HAP-1 (cell line): ENCODE data around the gene THRA.

Experiments used
- DNase-seq, 2 experiments: peaks; one replicate each; pipeline ENCODE4 v3.0.0-alpha.2; 2016 to 2020; ENCODE audit warnings: low spot score in 2 of 2
- H3K27me3 ChIP-seq: fragments of 250-450 bp; sonication (Bioruptor Pico); 2 replicates; pipeline ENCODE4 v1.5.1; 2020; ENCODE audit warnings: low read depth, mild to moderate bottlenecking, moderate library complexity
- H3K36me3 ChIP-seq: fragments of 250-450 bp; sonication (Bioruptor Pico); replicated peaks from 2 replicates; pipeline ENCODE4 v1.5.1; 2020; ENCODE audit warnings: mild to moderate bottlenecking
- H3K4me1 ChIP-seq: fragments of 250-450 bp; sonication (Bioruptor Pico); 2 replicates; pipeline ENCODE4 v1.5.1; 2020; ENCODE audit warnings: mild to moderate bottlenecking
- H3K4me3 ChIP-seq: fragments of 250-450 bp; sonication (Bioruptor Pico); 2 replicates; pipeline ENCODE4 v1.5.1; 2020; ENCODE audit warnings: mild to moderate bottlenecking, moderate library complexity
- H3K9me3 ChIP-seq: fragments of 250-450 bp; sonication (Bioruptor Pico); 2 replicates; pipeline ENCODE4 v1.5.1; 2020; ENCODE audit warnings: mild to moderate bottlenecking, moderate library complexity
- in situ Hi-C: fragments of 300-500 bp; cut with MboI; formaldehyde crosslinking; loops from 3 replicates; pipeline ENCODE4 v1.14.3; 2020; ENCODE audit warnings: low sequenced_read_pairs, inconsistent platforms, mixed read lengths

Gene THRA

DNA sequence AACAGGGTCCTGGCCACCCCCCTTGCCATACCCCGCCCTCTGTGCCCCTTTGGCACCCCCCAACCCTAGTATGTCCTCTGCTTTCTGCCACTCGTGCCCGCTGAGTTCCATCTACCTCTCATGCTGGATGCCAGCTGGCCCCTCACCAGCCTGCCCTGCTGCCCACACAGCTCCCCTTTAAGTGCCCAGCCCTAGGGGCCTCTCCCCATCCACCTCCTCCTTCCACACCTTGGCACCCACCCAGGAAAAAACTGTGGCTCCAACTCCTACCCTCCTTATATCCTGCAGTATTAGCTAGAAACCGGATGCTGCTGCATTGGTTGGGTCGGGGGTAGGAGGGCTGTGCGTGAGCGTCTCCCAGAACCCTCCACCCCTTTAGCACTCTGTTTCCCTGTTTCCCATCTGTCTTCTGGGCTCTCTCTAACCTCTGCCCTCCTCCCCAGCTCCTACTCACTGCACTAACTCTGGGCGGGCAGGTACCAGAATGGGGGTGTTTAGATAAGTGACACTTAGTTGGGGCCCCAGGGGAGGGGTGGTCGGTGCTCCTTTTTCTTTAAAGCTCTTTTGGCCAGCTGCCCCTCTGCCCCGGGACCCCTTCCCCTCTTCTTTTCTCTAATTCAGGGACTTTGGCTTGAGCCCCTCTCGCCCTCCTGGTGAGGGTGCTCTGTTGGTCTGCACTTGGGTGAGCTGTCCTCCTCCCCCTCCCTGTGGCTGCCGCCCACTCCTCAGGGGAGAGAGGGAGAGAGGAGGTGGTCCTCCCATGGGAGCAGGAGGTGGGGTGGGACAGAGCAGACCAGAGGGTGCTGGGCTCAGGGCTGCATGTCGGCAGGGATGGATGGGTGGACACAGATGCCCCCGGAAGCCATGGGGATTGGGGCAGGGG, 27.7 kb downstream of the THRA start:
- Histone ChIP-seq H3K27me3 (no peaks in the 10 kb centered on the region), H3K4me1 (no peaks in the 10 kb centered on the region), H3K36me3 (peaks cover 32% of the 10 kb centered on the region), H3K9me3 (no peaks in the 10 kb centered on the region), H3K4me3 (no peak overlapping the region)
- DNase-seq: no peak
- in situ Hi-C loops: no loop called here

DNA sequence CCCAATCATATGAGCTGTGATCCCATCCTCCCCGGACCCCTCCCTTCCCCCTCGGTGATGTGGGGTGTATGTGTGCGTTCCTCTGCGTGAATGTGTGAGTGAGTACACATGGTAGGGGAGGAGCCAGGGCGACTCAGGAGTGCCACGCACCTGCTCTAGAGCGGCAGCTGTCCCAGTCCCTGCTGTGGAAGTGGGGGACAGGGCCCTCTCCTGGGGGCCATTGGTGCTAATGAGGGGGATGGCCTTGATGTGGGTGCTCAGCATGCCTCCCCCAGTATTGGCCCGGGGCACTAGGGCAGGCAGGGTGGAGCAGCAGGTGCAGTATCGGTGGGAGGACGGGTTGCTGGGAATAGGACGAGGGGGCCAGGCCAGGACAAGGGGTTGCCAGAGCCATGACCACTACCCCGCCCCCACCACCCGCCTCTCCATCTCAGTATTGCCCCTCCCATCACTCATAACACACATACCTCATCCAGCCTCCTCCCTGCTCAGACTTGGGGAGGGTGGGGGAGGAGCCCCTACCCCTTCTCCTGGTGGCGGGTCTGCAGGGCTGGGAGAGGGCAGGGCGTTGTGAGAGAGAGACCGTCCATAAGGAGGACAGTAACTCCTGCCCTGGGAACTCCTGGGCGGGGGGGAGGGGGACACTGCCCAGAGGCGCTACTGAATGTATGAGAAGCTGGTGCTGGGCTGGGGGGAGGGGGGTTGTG, 29.1 kb downstream of the THRA start:
- DNase-seq: peak in 1 of 2 experiments; percentile 23
- Histone ChIP-seq H3K27me3 (no peaks in the 10 kb centered on the region), H3K36me3 (peaks cover 35% of the 10 kb centered on the region), H3K9me3 (no peaks in the 10 kb centered on the region), H3K4me3 (no peak overlapping the region), H3K4me1 (no peaks in the 10 kb centered on the region)
- in situ Hi-C loops: no loop called here

DNA sequence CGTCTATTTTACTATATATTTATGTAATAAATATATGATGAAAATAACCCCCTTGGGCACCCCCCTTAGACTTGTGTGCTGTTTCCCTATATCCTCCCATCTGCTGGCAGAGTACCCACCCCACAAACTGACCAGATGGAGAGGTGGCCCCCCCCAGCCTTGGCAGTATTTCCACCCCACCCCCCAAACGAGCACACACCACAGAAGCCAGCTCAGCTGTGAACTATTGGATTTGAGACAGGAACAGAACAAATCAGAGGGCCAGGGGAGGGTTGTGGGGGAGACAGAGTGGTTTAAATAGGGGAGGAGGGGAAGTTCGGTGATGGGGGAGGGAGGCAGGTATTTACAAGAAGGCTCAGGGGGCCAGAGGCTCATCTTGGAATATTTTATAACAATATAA, 29.8 kb downstream of the THRA start:
- Histone ChIP-seq H3K4me3 (no peak overlapping the region), H3K4me1 (no peaks in the 10 kb centered on the region), H3K9me3 (no peaks in the 10 kb centered on the region), H3K36me3 (peaks cover 28% of the 10 kb centered on the region), H3K27me3 (no peaks in the 10 kb centered on the region)
- in situ Hi-C loops: no loop called here
- DNase-seq: no peak

DNA sequence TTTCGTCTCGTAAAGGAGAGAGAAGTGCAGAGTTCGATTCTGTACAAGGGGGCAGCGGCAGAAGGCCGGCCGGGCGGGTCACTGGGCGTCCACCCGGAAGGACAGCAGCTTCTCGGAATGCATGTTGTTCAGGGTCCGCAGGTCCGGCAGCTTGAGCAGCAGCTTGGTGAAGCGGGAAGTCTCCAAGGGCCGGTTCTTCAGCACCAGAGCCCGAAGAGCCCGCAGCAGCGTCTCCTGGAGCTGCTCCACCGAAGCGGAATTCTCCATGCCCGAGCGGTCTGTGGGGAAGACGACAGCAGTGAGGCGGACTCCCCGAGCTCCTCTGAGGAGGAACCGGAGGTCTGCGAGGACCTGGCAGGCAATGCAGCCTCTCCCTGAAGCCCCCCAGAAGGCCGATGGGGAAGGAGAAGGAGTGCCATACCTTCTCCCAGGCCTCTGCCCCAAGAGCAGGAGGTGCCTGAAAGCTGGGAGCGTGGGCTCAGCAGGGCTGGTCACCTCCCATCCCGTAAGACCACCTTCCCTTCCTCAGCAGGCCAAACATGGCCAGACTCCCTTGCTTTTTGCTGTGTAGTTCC, 30.3 kb downstream of the THRA start:
- no peak for DNase-seq
- no peaks in the 10 kb centered on the region for H3K27me3 ChIP-seq
- H3K4me3 ChIP-seq: no peak overlapping the region
- in situ Hi-C loops: no loop called here
- H3K9me3 ChIP-seq: no peaks in the 10 kb centered on the region
- peaks cover 1% of the 10 kb centered on the region for H3K4me1 ChIP-seq
- H3K36me3 ChIP-seq: peaks cover 24% of the 10 kb centered on the region

DNA sequence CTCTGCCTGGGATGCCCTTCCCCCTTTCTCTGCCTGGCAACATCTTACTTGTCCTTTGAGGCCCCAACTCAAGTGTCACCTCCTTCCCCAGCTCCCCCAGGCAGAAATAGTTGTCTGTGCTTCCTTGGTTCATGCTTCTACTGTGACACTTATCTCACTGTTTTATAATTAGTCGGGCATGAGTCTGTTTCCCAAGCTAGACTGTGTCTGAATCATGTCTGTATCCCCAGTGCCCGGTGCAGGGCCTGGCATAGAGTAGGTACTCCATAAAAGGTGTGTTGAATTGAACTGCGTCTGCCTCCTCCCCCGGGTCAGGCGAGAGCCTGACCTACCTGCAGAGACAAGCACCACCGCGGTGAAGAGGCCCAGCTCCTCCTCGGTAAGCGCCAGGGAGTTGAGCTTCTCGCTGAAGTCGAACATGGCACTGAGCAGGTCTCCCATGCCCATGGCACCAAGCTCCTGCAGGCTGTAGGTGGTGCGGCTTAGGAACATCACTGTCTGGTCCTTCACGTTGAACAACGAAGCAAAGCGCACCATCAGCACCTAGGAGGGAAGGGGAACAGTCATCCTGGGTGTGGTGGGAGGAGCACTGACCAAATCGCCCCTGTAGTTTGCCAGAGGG, 30.9 kb downstream of the THRA start:
- Histone ChIP-seq H3K4me3 (no peak overlapping the region), H3K9me3 (no peaks in the 10 kb centered on the region), H3K4me1 (peaks cover 7% of the 10 kb centered on the region), H3K27me3 (no peaks in the 10 kb centered on the region), H3K36me3 (peaks cover 26% of the 10 kb centered on the region)
- no peak for DNase-seq
- in situ Hi-C loops: no loop called here

DNA sequence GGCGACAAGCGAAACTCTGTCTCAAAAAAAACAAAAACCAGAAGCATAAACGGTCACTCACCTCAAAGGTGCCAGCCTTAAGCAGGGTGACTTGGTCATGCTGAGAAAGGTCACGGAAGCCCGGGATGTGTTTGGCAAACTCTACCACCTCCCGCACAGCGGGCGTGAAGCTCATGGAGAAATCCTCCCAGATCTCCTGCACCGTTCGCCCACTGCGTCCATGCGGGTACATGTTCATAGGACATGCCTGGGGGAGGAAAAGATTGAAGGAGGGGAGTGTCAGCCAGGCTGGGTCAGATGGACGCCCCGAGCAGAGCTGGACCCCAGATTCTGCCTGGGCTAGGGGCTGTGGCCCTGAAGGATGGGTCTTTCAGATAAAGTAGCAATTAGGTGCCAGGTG, 32.1 kb downstream of the THRA start:
- H3K36me3 ChIP-seq: peaks cover 26% of the 10 kb centered on the region
- DNase-seq: no peak
- no peaks in the 10 kb centered on the region for H3K27me3 ChIP-seq
- no peaks in the 10 kb centered on the region for H3K9me3 ChIP-seq
- no peak overlapping the region for H3K4me3 ChIP-seq
- in situ Hi-C loops: no loop called here
- peaks cover 19% of the 10 kb centered on the region for H3K4me1 ChIP-seq

DNA sequence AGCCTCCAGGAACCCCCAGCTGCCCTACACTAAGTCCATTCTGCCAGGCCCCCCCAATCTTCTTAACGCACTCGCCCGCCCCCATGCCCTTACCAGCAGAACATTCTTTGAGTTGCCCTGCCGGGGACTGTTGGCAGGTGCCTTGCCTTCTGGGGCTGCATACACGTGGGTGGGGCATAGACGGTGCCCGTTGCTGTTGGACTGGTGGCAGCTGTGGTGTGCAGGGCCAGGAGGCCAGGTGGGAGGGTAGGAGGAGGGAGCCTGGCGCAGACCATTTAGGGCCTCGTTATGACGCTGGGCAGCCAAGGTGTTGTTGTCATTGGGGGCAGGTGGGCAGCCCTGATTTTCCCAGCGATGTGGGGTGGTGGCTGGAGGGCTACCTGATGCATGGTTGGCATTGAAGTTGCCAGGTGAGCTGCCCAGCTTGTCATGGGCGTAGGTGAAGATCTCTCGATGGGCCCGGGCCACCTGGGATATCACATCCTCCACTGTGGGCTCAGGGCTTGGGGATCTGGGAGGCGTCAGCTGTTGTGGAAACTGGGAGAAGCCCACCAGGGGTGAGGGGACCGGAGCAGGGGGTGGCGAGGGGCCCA, 32.7 kb downstream of the THRA start:
- H3K27me3 ChIP-seq: no peaks in the 10 kb centered on the region
- H3K36me3 ChIP-seq: peaks cover 26% of the 10 kb centered on the region
- no peak overlapping the region for H3K4me3 ChIP-seq
- no peaks in the 10 kb centered on the region for H3K9me3 ChIP-seq
- no peak for DNase-seq
- in situ Hi-C loops: no loop called here
- peaks cover 24% of the 10 kb centered on the region for H3K4me1 ChIP-seq

DNA sequence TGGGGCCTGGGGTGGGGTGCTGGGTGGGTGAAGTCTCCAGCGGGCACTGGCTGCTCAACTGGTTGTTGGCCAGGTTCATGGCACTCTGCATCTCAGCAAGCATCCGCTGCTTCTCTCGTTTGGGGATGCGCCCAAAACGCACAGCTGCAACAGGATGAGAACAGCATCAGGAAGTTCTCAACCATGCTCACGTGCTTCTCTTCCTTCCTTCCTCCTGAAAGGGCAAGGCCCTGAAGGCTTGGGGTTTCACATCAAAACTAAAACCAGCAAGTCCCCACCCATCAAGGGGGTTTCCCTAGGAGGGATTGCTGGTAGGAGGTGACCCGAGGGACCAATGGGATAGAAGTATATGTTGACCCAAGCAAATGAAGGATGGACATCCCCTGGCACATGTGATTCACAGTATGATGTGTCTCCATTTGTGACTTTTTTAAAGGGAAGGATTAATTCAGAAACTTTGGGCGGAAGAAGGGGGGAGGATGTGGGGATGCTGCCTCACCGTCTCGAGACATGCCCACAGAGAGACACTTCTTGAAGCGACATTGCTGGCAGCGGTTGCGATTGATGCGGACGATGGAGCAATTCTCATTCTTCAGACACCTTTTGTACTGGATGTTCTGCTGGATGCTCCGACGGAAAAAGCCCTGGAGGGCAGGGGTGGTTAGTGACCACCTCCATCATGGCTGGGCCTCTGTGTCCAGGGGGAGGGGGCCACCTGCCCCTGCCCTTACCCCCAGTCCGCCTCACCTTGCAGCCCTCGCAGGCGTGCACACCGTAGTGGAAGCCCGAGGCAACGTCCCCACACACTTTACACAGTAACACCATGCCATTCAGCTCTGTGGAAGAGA, 33.4 kb downstream of the THRA start:
- Histone ChIP-seq H3K4me3 (no peak overlapping the region), H3K27me3 (no peaks in the 10 kb centered on the region), H3K36me3 (peaks cover 26% of the 10 kb centered on the region), H3K4me1 (peaks cover 29% of the 10 kb centered on the region), H3K9me3 (no peaks in the 10 kb centered on the region)
- in situ Hi-C loops: no loop called here
- DNase-seq: no peak

DNA sequence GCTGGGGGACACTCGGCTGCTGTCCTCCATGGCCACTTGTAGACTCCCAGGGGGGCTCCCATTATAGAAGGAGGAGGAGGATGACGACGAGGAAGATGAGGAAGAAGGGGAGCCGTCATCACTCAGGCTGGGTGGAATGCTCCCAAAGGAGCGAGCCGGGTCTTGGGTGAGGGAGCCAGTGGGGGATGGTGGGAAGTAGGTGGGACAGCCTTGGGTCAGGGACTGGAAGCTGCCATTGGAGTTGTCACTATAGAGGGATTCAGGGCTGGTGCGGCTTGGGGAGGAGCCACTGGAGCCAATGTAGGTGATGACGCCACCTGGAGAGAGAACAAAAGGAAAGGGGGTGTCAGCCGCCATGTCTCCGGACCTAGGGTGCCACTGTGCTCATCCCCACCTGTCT, 34.3 kb downstream of the THRA start:
- Histone ChIP-seq H3K9me3 (no peaks in the 10 kb centered on the region), H3K36me3 (peaks cover 26% of the 10 kb centered on the region), H3K4me3 (no peak overlapping the region), H3K4me1 (peaks cover 32% of the 10 kb centered on the region), H3K27me3 (no peaks in the 10 kb centered on the region)
- no peak for DNase-seq
- in situ Hi-C loops: no loop called here

DNA sequence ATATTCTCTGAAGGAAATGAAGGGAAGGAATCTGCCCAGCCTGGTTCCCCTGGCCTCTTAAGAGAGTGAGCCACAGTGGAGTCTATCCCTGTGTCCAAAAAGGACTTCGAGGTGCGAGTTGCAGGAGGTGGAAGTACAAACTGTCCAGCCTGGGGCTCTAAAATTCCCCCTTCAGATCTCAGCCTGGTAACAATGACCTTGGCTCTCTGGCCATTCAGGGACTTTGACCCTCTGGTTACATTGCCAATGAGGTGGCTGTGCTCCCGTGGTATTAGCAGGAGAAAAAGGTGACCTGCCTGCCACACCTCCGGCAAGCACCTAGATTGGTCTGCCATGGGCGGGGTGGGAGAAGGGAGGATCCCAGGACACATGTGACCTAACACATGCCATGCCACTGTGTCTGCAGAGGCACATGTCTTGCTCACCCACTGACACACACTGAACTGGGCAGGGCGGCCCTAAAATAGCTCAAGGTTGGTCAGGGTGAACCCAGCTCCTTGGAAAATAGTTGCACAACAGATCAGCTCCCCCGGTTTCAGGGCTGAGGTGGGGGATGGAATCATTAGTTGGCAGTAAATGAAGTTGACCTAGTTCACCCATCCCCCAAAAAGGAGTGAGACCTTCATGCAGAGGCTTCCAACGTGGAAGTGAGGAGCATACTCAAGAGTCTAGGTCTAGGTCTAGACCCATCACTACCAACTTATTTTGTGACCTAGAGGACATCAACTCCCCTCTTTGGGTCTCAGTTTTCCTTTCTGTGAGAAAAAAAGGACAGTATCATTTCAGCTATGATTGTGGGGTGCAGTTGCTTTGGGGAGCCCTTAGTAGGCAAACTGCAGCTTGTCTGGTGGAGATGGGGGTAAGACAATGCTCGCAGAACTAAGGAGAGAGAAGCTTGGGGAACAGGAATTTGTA, 35.4 kb downstream of the THRA start:
- in situ Hi-C loops: no loop called here
- Histone ChIP-seq H3K36me3 (peaks cover 25% of the 10 kb centered on the region), H3K9me3 (no peaks in the 10 kb centered on the region), H3K27me3 (no peaks in the 10 kb centered on the region), H3K4me3 (peak overlapping the region; percentile 37), H3K4me1 (peaks cover 32% of the 10 kb centered on the region)
- no peak for DNase-seq

DNA sequence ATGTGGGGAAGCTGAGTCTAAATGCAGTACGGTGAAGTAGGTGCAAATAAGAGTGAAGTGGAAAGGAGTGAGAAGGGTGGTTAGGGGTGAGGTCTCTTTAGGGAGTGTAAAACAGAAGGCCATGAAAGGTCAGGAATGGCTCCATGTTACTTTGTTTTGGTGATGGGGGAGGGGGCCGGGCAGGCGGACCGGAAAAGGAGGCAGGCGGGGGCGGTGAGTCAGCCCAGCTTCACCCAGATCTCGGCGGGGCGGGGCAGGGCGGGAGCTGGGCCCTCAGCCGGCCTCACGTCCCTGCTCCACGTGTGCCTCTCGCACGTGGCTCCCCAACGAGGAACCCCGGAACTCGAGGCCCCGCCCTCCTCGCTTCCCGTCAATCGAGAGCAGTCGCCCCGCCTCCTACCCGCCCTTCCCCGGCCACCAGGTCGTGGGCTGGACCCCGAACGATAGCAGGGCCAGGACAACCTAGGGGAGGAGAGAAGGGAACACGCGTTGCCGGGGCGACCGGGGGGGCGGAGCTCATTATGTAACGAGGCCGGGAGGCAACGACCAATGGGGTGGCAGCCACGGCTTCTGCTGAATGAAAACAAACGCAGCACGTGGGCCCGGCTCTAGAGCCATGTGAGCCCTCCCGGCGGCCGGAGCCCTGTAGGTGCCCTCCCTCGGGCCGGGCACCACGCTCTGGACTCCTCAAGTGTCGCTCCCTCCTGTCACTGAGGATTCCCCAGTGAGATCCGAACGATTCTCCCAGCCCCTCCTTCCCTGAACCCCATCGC, 36.3 kb downstream of the THRA start:
- H3K4me3 ChIP-seq: peak overlapping the region; percentile 37
- H3K9me3 ChIP-seq: no peaks in the 10 kb centered on the region
- in situ Hi-C loops: no loop called here
- H3K4me1 ChIP-seq: peaks cover 32% of the 10 kb centered on the region
- DNase-seq: peak; percentile 90 to 99
- H3K27me3 ChIP-seq: no peaks in the 10 kb centered on the region
- H3K36me3 ChIP-seq: peaks cover 17% of the 10 kb centered on the region
